Spleen (tissue), 11 donors: Measurements from ENCODE around the gene SORCS2. TPM values are rescaled to one million over a fixed set of nuclear protein-coding genes. Genes with fewer than 3 reads are reported as not detected.

Experiments
- DNase-seq: peaks from one replicate; pipeline ENCODE4 v3.0.0-alpha.2; 2020
- H3K27ac ChIP-seq, 8 donors: fragments of 200-600 bp; sonication (generic) in 7 of 8; 1 replicate in 4 of 8; 2 replicates in 4 of 8; pipeline versions ENCODE4 v1.5.0 to v1.8.0; 2016 to 2021; ENCODE audit warnings: inconsistent platforms in 4 of 8, mild to moderate bottlenecking in 4 of 8, moderate library complexity in 1 of 8
- H3K27me3 ChIP-seq, 7 donors: fragments of 200-600 bp; sonication (generic) in 6 of 7; replicated peaks in 1 of 7; 1 replicate in 4 of 7; 2 replicates in 3 of 7; pipeline versions ENCODE4 v1.5.0 to v1.8.0; 2016 to 2021; ENCODE audit warnings: inconsistent platforms in 3 of 7, mild to moderate bottlenecking in 1 of 7
- H3K36me3 ChIP-seq, 6 donors: fragments of 200-600 bp; sonication (generic) in 5 of 6; 1 replicate in 4 of 6; 2 replicates in 2 of 6; pipeline versions ENCODE4 v1.5.0 to v1.8.0; 2016 to 2021; ENCODE audit warnings: inconsistent platforms in 2 of 6
- H3K4me1 ChIP-seq, 6 donors: fragments of 200-600 bp; sonication (generic) in 5 of 6; 1 replicate in 3 of 6; 2 replicates in 3 of 6; pipeline versions ENCODE4 v1.5.0 to v1.8.0; 2016 to 2021; ENCODE audit warnings: inconsistent platforms in 3 of 6
- H3K4me3 ChIP-seq, 8 donors: fragments of 200-600 bp; sonication (generic) in 7 of 8; 1 replicate in 4 of 8; 2 replicates in 4 of 8; pipeline versions ENCODE4 v1.5.0 to v1.8.0; 2016 to 2021; ENCODE audit warnings: inconsistent platforms in 4 of 8, mild to moderate bottlenecking in 4 of 8, moderate library complexity in 2 of 8
- H3K9me3 ChIP-seq, 8 donors: fragments of 200-600 bp; sonication (generic) in 7 of 8; 1 replicate in 4 of 8; 2 replicates in 4 of 8; pipeline versions ENCODE4 v1.5.0 to v1.8.0; 2016 to 2021; ENCODE audit warnings: inconsistent platforms in 4 of 8
- CTCF ChIP-seq, 11 experiments: fragments of 200-600 bp in 7 of 11; fragments of 450-650 bp in 4 of 11; sonication (generic) in 4 of 11; IDR thresholded peaks in 8 of 11; conservative IDR thresholded peaks in 3 of 11; 1 replicate in 7 of 11; 2 replicates in 4 of 11; pipeline versions ENCODE4 v1.4.0 to v1.8.0; 2016 to 2021; ENCODE audit warnings: antibody characterized with exemption in 11 of 11, inconsistent platforms in 4 of 11, mild to moderate bottlenecking in 1 of 11
- POLR2A ChIP-seq, 3 donors: fragments of 450-650 bp; IDR thresholded peaks; one replicate each; pipeline ENCODE4 v1.5.1; 2017; ENCODE audit warnings: antibody characterized with exemption in 3 of 3, mild to moderate bottlenecking in 1 of 3
- POLR2AphosphoS5 ChIP-seq, 3 donors: sonication (generic); formaldehyde crosslinking; IDR thresholded peaks; one replicate each; pipeline ENCODE4 v1.5.1; 2017; ENCODE audit warnings: antibody characterized with exemption in 3 of 3
- WGBS, 5 donors: extraction: QIAGEN DNeasy Blood & Tissue Kit in 3 of 5; methylation state at CpG; one replicate each; pipeline versions ENCODE4 v1.1.5 to v1.1.7; 2013 to 2018; 5-methylcytosine and 5-hydroxymethylcytosine counted together
- intact Hi-C: fragments of 100-400 bp; cut with DNase I; formaldehyde crosslinking; loops from one replicate; pipeline ENCODE4 v1.15.0; 2023; ENCODE audit warnings: low total_unique reads
- polyA plus RNA-seq, 3 donors: library from polyadenylated mRNA; stranded (reverse); fragments of 200-250 nt; gene quantifications; one replicate each; pipeline ENCODE4 v1.2.1, GENCODE V29; 2013
- total RNA-seq, 7 donors: library from RNA; depleted of rRNA in 3 of 7; stranded (reverse); fragments of >200 nt in 3 of 7; fragmentation: NEBNext Ultra II Directional in 4 of 7; extraction: Animal tissue kit (Norgen Biotek cat#: 25700) in 4 of 7; gene quantifications; one replicate each; pipeline versions ENCODE4 v1.1.0 to v1.2.1, GENCODE V29; 2016 to 2021
- donor health status: healthy with polysubstance abuse.
- donor health status: DM: no; HTN: no; CAD: no; lungs with moderate emphysema.
- donor health status: DM: no; HTN: no; CAD: no.
- donor health status: Bipolar disorder and iron deficiency.
- donor health status: healthy.
- donor health status: DM: no; HTN: no; CAD: no.
- donor health status: DM: yes; HTN: yes; CAD: no.

SORCS2 gene
- total and polyA plus RNA-seq, 10 donors = 0.33 to 1.6 (median 0.60) TPM

DNA sequence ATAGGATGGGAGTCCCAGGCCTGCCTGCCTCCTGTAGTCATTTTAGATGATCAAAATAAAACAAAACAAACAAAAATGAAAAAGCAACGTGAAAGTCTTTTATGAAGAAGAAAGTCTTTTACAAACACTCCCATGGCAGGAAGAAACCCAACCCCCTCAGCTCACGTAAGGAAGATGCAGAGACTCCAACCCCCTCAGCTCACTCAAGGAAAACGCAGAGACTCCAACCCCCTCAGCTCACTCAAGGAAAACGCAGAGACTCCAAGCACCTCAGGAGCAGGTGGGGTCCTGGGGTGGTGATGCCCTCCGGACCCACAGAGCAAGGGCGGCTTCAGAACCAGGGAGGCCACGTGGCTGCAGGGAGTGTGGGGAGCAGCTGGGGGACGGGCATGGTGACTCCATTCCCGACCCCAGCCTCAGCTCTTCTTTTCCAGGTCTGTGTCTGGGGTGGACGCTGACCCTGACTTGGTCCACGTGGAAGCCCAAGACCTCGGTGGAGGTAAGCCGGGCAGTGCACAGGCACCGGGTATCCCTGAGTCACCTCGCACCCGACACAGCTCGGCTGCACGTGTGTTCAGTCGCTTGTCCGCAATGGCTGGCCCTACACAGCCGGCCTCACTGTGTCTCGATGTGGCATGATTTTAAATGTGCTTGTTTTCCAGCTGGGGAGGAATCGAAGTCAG lies 468.9 kb downstream of the SORCS2 start:
- peak; percentile 51 for DNase-seq
- Histone ChIP-seq H3K9me3 (no peaks in the 10 kb centered on the region), H3K4me3 (no peak overlapping the region), H3K4me1 (no peaks in the 10 kb centered on the region), H3K27ac (no peak overlapping the region), H3K36me3 (no peaks in the 10 kb centered on the region), H3K27me3 (peaks cover 0 to 5% (median 0%) of the 10 kb centered on the region in 7 donors)
- intact Hi-C loops = no loop called here
- TF ChIP-seq CTCF (IDR thresholded peaks at IDR 0.05 in 8 of 11, conservative IDR thresholded peaks at IDR 0.05 in 3 of 11) (no peak), POLR2A (IDR thresholded peaks at IDR 0.05) (no peak), POLR2AphosphoS5 (IDR thresholded peaks at IDR 0.05) (no peak)
- 82 to 90% (median 88%) methylated on average over 17 to 23 of the region's 23 CpGs for WGBS, 5 donors

- TF ChIP-seq CTCF (IDR thresholded peaks at IDR 0.05 in 8 of 11, conservative IDR thresholded peaks at IDR 0.05 in 3 of 11) (no peak), POLR2A (IDR thresholded peaks at IDR 0.05) (no peak), POLR2AphosphoS5 (IDR thresholded peaks at IDR 0.05) (no peak)
- Histone ChIP-seq H3K36me3 (no peaks in the 10 kb centered on the region), H3K9me3 (no peaks in the 10 kb centered on the region), H3K4me1 (no peaks in the 10 kb centered on the region), H3K27me3 (no peaks in the 10 kb centered on the region), H3K27ac (no peak overlapping the region), H3K4me3 (no peak overlapping the region)
- DNase-seq = peak; percentile 45
- 62 to 78% (median 72%) methylated on average over 7 to 13 of the region's 13 CpGs for WGBS, 5 donors
- intact Hi-C loops = no loop called here
Measured at GRCh38 chr4:7661846-7662506, 469.6 kb downstream of the SORCS2 start.

DNA sequence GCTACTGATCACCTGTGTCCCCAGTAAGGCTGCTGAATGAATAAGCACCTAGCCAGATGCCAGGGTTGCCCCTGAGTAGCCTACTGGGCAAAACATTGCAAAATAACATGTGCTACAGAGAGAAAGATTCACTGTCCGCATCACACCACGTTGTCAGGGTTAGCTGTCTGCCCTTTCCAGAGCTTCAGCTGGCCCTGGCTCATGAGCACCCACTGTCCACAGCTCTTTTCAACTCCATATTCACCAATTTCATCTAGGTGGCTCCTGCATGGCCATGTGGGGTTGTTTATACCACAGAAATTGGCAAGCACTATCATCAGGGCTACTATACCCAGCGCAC lies 470.1 kb downstream of the SORCS2 start:
- no peak for TF ChIP-seq CTCF (IDR thresholded peaks at IDR 0.05 in 8 of 11, conservative IDR thresholded peaks at IDR 0.05 in 3 of 11)
- TF ChIP-seq POLR2A (IDR thresholded peaks at IDR 0.05) = no peak
- no peak for TF ChIP-seq POLR2AphosphoS5 (IDR thresholded peaks at IDR 0.05)
- H3K9me3 ChIP-seq = no peaks in the 10 kb centered on the region
- H3K4me3 ChIP-seq = no peak overlapping the region
- WGBS, 5 donors = 87 to 97% (median 96%) methylated on average over 3 of the region's 3 CpGs
- H3K36me3 ChIP-seq = no peaks in the 10 kb centered on the region
- H3K27me3 ChIP-seq = no peaks in the 10 kb centered on the region
- peak; percentile 18 for DNase-seq
- no peaks in the 10 kb centered on the region for H3K4me1 ChIP-seq
- H3K27ac ChIP-seq = no peak overlapping the region
- intact Hi-C loops = no loop called here

DNA sequence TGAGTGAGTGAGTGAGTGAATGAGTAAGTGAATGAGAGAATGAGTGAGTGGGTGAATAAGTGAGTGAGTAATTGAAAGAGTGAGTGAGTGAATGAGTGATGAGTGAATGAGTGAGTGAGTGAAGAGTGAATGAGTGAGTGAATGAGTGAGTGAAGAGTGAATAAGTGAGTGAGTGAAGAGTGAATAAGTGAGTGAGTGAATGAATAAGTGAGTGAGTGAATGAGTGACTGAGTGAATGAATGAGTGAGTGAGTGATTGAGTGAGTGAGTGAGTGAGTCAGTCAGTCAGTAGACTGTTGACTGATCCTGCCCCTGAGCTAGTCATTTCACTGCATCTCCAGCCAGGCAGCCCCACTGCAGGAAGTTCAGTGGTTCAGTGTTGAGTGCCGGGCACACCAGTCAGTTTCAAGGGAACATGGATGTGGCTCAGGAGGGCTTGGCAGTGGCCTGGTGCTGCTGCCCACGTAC lies 470.8 kb downstream of the SORCS2 start:
- intact Hi-C loops = no loop called here
- Histone ChIP-seq H3K27me3 (no peaks in the 10 kb centered on the region), H3K9me3 (no peaks in the 10 kb centered on the region), H3K4me1 (no peaks in the 10 kb centered on the region), H3K36me3 (no peaks in the 10 kb centered on the region), H3K27ac (no peak overlapping the region), H3K4me3 (no peak overlapping the region)
- peak; percentile 59 for DNase-seq
- no peak for TF ChIP-seq POLR2AphosphoS5 (IDR thresholded peaks at IDR 0.05)
- no peak for TF ChIP-seq POLR2A (IDR thresholded peaks at IDR 0.05)
- no peak for TF ChIP-seq CTCF (IDR thresholded peaks at IDR 0.05 in 8 of 11, conservative IDR thresholded peaks at IDR 0.05 in 3 of 11)
- WGBS, 5 donors = 31 to 54% (median 35%) methylated on average over 2 of the region's 2 CpGs
